ENCODE results near the gene PSTK.

Gene PSTK

DNA sequence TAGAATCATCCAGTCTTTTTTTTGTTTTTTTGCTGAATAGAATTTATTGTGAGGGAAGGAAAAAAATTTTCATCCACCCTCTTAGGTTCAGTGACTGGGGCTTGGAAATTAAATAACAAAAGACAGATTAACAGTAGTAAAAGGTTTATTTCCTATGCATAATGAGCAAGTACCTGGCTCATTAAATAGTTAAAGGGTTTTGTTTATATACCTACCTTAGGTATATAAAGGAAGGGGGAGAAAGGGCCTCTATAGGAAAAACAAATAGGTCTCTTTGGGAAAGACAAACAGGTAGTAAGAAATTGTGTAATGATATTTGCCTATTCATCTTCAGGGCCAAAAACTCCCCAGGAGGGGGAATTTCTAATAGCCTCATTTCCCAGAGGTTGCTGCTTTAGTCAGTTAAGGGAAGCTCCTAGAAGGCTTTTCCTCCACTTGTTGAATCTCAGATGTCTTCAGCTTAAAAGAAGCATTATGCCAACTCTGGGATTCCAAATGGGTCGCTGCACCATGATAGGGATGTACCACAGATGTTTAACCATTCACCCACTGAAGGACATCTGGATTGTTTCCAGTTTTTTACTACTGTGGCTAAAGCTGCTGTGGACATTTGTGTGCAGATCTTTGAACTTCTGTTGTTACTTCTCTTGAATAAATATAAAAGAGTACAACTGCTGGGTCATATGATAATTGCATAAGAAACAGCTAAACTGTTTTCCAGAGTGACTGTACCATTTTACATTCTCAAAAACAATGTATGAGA is 39.9 kb downstream of the PSTK start:
- DNase-seq (ENCODE audit: low read depth, low spot score) = no peak

- DNase-seq (ENCODE audit: low read depth, low spot score) = no peak
These were observed 41.3 kb downstream of the PSTK start for GRCh38 chr10:123021517-123021916.

GRCh38 chr10:123024540-123024939 is 44.3 kb downstream of the PSTK start:
- no peak for DNase-seq (ENCODE audit: low read depth, low spot score)

- no peak for DNase-seq (ENCODE audit: low read depth, low spot score)
These were observed 46.1 kb downstream of the PSTK start for GRCh38 chr10:123026302-123026701.

DNA sequence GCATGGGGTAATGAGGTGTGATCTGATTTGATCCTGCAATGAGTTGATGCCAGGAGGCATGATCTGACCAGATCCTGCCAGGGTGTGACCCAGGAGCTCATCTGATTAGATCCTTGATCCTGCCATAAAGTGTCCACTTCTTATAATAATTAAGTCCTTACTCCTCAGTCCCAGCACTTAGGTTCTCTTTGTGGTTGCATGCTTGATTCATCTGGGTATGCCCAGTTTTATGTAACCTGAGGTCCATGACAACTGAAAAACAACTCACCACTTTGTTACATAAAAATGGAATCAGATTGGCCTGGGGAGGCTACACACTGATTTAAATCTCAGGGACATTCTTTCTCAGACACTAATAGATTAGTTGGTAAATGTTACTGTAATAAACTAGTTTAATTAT is 47.7 kb downstream of the PSTK start:
- no peak for DNase-seq (ENCODE audit: low read depth, low spot score)

DNA sequence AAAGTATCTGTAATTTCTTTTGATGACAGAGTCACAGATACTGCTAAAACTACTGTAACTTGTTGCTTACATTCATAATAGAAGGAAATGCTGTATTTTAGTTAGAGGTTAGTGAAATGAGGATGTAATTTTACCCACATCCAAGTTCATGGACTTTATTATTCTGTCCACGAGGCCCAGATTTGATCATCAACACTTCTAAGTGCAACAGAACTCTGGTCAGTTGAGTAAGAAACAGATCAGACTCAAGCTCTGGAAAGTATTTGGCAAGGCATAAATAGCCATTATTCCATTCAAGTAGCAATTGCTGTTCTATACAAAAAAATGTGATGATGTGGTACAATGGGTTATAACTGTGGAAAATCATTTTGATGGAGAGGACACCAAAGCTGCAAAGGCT is 50.9 kb downstream of the PSTK start:
- DNase-seq (ENCODE audit: low read depth, low spot score) = no peak

- DNase-seq (ENCODE audit: low read depth, low spot score) = no peak
These were observed 54.1 kb downstream of the PSTK start for GRCh38 chr10:123034332-123034731.

- DNase-seq (ENCODE audit: low read depth, low spot score) = no peak
These were observed 55.4 kb downstream of the PSTK start for GRCh38 chr10:123035467-123036086.

GRCh38 chr10:123038782-123039631 is 58.8 kb downstream of the PSTK start:
- DNase-seq (ENCODE audit: low read depth, low spot score) = no peak

DNA sequence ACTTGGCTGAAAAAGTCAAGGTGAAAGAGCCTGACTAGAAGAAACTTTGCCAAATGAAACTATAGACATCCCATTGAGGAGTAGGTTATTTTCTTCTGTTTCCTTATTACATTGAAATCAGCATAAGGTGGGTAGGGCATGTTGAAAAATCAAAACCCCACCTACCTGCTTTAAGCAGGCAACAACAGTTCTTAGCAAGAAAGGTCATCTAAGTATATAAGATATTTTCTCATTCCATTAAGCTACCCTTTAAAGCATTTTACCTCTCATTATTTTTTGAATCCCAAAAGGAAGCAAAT is 59.4 kb downstream of the PSTK start:
- no peak for DNase-seq (ENCODE audit: low read depth, low spot score)
